NT2/D1 (cell line): ENCODE measurements around the gene RFC2.

Experiments used
- SUZ12 ChIP-seq: IDR thresholded peaks from 2 replicates; pipeline ENCODE4 v1.6.1; 2011; ENCODE audit not compliant: insufficient read length, insufficient read depth; ENCODE audit errors: extremely low read depth
- YY1 ChIP-seq: IDR thresholded peaks from 2 replicates; pipeline ENCODE4 v1.6.1; 2011; ENCODE audit not compliant: insufficient read length, insufficient read depth
- ZNF274 ChIP-seq: IDR thresholded peaks from 2 replicates; pipeline ENCODE4 v1.6.1; 2011; ENCODE audit warnings: mild to moderate bottlenecking, low read depth, low read length

DNA sequence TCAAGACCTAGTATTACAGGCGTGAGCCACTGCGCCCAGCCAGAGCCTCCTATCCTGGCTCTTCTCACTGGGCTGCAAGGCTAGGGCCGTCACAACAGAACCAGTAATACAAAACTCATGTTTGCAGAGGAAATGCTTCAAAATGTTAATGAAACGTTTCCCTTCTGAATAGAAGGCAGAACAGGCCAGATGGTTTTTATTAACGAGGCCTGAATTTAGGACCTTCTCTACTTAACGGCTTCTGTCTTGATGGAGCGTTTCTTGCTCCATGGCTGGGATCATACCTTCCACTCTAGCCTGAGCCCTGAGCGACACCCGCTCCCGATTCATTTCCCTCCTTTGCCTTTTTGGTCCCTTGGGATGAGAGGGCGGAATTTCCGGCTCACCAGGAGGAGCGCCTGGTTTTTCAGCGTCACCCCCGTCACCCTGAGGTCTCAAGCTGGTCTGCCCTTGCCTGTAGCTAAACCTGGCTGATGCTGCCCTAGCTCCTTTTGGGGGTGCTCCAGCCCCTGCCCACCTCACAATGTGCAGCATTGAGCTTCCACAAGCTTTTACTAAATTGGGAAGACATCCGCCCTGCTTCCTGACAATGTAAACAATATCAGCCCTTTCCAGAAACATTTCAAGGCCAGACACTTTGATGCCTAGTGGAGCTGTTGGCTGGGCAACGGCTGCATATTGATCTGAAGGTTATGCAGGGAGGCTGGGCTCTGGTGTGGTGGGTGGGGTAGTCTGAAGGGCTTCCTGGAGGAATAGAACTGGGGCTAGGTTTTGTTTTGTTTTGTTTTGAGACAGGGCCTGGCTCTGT, 40.2 kb upstream of the RFC2 start:
- TF ChIP-seq ZNF274 (no peak), YY1 (no peak), SUZ12 (no peak)
